Measurements from ENCODE around the gene ARL15.

DNA sequence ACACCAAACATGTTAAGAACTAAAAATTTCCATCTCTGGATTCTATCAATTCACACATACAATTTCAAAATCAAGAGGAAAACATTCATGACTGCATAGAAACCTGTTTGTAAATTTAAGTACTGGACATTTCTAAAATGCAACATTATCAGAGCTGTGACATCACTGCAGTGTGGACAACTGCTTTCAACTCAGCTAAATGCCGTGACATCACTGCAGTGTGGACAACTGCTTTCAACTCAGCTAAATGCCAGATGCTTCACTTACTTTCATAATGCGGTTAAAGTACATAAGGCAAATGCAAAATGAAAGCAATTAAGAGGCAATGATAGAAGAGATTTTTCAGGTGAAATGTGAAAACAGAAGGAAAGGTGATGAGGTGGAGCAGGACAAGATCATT lies 161.5 kb downstream of the ARL15 start:
- TF ChIP-seq CTCF (conservative IDR thresholded peaks at IDR 0.05), result no peak
- no peak for TF ChIP-seq EZH2 (IDR thresholded peaks at IDR 0.05; ENCODE audit: low read depth)
